ENCODE measurements around the gene OFD1.

The OFD1 gene

GRCh38 chrX:13805241-13805640 is 70.7 kb downstream of the OFD1 start:
- DNase-seq (ENCODE audit: low read depth), result no peak
- TF ChIP-seq, protein P1, sequence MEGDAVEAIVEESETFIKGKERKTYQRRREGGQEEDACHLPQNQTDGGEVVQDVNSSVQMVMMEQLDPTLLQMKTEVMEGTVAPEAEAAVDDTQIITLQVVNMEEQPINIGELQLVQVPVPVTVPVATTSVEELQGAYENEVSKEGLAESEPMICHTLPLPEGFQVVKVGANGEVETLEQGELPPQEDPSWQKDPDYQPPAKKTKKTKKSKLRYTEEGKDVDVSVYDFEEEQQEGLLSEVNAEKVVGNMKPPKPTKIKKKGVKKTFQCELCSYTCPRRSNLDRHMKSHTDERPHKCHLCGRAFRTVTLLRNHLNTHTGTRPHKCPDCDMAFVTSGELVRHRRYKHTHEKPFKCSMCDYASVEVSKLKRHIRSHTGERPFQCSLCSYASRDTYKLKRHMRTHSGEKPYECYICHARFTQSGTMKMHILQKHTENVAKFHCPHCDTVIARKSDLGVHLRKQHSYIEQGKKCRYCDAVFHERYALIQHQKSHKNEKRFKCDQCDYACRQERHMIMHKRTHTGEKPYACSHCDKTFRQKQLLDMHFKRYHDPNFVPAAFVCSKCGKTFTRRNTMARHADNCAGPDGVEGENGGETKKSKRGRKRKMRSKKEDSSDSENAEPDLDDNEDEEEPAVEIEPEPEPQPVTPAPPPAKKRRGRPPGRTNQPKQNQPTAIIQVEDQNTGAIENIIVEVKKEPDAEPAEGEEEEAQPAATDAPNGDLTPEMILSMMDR (IDR thresholded peaks at IDR 0.05; ENCODE audit: insufficient read depth, low read depth, low read length, missing control alignments), result no peak
- no peak overlapping the region for H3K4me3 ChIP-seq (ENCODE audit: low read length)

DNA sequence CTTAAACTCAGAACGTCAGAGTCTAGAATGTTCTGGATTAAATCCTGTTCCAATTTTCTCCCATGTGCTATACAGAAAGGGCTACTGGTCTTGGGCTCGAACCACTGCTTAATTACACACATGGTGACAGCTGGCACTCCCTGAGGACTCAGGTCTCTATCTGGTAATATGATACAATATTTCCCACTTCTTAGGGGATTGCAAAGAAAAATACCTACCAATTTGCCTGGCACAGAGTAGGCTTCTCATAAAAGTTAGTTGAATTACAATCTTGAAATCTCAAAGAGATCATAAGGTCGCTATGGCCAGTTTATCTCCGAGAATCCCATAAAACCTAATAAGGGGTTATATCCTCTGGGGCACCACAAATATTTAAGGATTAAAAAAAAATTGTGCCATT is 73.7 kb downstream of the OFD1 start:
- H3K4me3 ChIP-seq (ENCODE audit: low read length), result no peak overlapping the region
- TF ChIP-seq, protein P1 (IDR thresholded peaks at IDR 0.05; ENCODE audit: insufficient read depth, low read depth, low read length, missing control alignments), result no peak
- DNase-seq (ENCODE audit: low read depth), result no peak

DNA sequence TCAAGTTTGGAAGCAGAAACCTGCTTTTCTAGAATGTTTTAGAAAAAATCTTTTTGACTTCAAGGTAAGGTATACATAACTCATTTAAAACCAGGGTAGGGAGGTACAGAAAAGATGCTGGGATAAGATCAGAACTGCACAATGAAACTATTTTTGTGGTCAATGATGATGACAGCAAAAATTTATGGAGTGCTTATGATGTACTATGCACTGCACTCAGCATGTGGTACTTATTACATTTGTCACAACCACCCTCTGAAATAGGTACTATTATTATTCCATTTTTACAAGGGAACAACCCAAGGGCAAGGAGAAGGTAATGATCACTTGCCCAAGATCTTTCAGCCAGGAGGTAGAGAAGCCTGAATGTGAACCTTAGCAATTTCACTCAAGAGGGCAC is 74.3 kb downstream of the OFD1 start:
- TF ChIP-seq, protein P1 (IDR thresholded peaks at IDR 0.05; ENCODE audit: insufficient read depth, low read depth, low read length, missing control alignments), result no peak
- no peak for DNase-seq (ENCODE audit: low read depth)
- H3K4me3 ChIP-seq (ENCODE audit: low read length), result no peak overlapping the region

GRCh38 chrX:13815664-13816063 is 81.1 kb downstream of the OFD1 start:
- H3K4me3 ChIP-seq (ENCODE audit: low read length), result no peak overlapping the region
- TF ChIP-seq, protein P1 (IDR thresholded peaks at IDR 0.05; ENCODE audit: insufficient read depth, low read depth, low read length, missing control alignments), result no peak

GRCh38 chrX:13816176-13816575 is 81.6 kb downstream of the OFD1 start:
- TF ChIP-seq, protein P1 (IDR thresholded peaks at IDR 0.05; ENCODE audit: insufficient read depth, low read depth, low read length, missing control alignments), result no peak

More at GRCh38 chrX:13815664-13816063, 81.1 kb downstream of the OFD1 start:
- DNase-seq (ENCODE audit: low read depth), result no peak

DNA sequence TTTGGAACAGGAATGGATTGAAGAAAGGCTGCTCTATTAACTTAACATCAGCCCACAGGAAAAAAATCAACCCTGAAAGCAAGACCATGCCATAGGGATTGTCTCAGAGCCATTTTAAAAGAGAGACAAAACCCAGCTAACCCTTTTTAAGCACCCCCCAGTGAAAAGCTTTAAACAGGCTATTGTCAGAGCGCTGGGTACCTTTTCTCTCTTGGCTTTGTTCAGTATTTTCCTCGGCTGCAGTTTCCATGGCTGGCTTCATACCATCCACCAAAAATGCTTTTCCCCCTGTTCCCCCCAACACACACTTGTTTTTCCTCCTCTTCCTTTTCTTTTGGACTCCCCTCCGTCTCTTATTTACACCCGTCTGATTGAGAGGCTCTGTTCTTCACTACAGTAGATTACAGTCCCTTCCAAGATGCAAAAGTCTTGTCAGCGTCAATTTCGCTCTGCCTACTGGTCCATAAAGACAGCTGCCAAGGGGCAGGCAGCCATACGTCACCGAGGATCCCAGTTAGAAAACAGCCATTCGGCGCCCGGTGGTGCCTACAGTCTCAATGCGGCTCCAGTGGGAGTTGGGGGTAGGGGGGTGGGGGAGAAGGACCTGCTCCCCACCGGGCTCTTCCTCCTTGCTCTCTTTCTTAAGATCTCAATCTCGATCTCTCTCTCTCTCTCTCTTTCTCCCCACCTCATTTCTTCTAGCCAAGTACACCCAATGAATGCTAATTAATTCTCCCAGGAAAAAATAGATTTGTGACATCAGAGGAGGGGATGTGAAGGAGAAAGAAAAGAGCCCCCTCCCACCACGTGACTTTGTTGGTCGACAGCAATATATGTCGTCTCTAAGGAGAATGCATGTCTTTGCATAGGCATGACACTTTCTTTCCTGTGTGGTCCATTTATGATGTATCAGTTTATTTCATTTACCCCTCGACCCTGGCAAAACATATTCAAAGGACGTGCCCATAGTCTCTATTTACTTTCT is 82.4 kb downstream of the OFD1 start, which contains the start of gene GPM6B:
Gene GPM6B (minus strand): TSS at position 451 of the 985 bp plus-strand sequence. CDS start 189 bp downstream, at position 262.
- TF ChIP-seq, protein P1 (IDR thresholded peaks at IDR 0.05; ENCODE audit: insufficient read depth, low read depth, low read length, missing control alignments), result no peak
- no peak within 1 kb of the TSS for H3K4me3 ChIP-seq (ENCODE audit: low read length)
- DNase-seq (ENCODE audit: low read depth), result no peak

More at GRCh38 chrX:13816176-13816575, 81.6 kb downstream of the OFD1 start:
- H3K4me3 ChIP-seq (ENCODE audit: low read length), result no peak overlapping the region
- no peak for DNase-seq (ENCODE audit: low read depth)
